Uterus (tissue), 2 donors: ENCODE results near the gene ACSF3.

ENCODE experiments used
- CTCF ChIP-seq, 4 experiments: fragments of 200-600 bp in 2 of 4; fragments of 450-650 bp in 2 of 4; sonication (generic) in 2 of 4; IDR thresholded peaks; one replicate each; pipeline ENCODE4 v1.5.1; 2016 to 2019; ENCODE audit warnings: antibody characterized with exemption in 4 of 4, mild to moderate bottlenecking in 2 of 4, moderate library complexity in 1 of 4
- POLR2A ChIP-seq, 2 donors: fragments of 450-650 bp; IDR thresholded peaks; one replicate each; pipeline ENCODE4 v1.6.1; 2016; ENCODE audit warnings: antibody characterized with exemption in 2 of 2, mild to moderate bottlenecking in 1 of 2, moderate library complexity in 1 of 2

GRCh38 chr16:89120921-89121351 lies 27.3 kb downstream of the ACSF3 start:
- TF ChIP-seq CTCF (IDR thresholded peaks at IDR 0.05) (no peak), POLR2A (IDR thresholded peaks at IDR 0.05) (no peak)
